Heart left ventricle (tissue), 16 donors: ENCODE measurements around the gene TMEM120B. TPM values are rescaled to one million over a fixed set of nuclear protein-coding genes. Genes with fewer than 3 reads are reported as not detected.

Experiments
- ATAC-seq, 4 donors: fragments of 200-7000 bp; cut with Tn5 transposase; one replicate each; pipeline ENCODE4 v1.9.1; 2020 to 2022; ENCODE audit warnings: moderate library complexity in 4 of 4, mild to moderate bottlenecking in 3 of 4, moderate number of reproducible peaks in 1 of 4
- DNase-seq, 5 donors: peaks; one replicate each; pipeline ENCODE4 v3.0.0-alpha.2; 2020
- H3K27ac ChIP-seq, 12 donors: fragments of 200-600 bp; sonication (generic) in 4 of 12; one replicate each; pipeline versions ENCODE4 v1.5.0 to v1.8.0; 2016 to 2022; ENCODE audit warnings: mild to moderate bottlenecking in 2 of 12
- H3K27me3 ChIP-seq, 9 donors: fragments of 200-600 bp; sonication (generic) in 2 of 9; one replicate each; pipeline versions ENCODE4 v1.5.1 to v1.8.0; 2016 to 2022; ENCODE audit warnings: mild to moderate bottlenecking in 3 of 9
- H3K36me3 ChIP-seq, 9 donors: fragments of 200-600 bp; sonication (generic) in 2 of 9; one replicate each; pipeline versions ENCODE4 v1.5.0 to v1.8.0; 2018 to 2022; ENCODE audit warnings: mild to moderate bottlenecking in 2 of 9
- H3K4me1 ChIP-seq, 12 donors: fragments of 200-600 bp; sonication (generic) in 4 of 12; one replicate each; pipeline versions ENCODE4 v1.5.0 to v1.8.0; 2016 to 2022; ENCODE audit warnings: mild to moderate bottlenecking in 3 of 12
- H3K4me3 ChIP-seq, 12 donors: fragments of 200-600 bp; sonication (generic) in 4 of 12; one replicate each; pipeline versions ENCODE4 v1.5.0 to v1.8.0; 2017 to 2022; ENCODE audit warnings: mild to moderate bottlenecking in 9 of 12, moderate library complexity in 4 of 12
- H3K9me3 ChIP-seq, 12 donors: fragments of 200-600 bp; sonication (generic) in 4 of 12; one replicate each; pipeline versions ENCODE4 v1.5.0 to v1.8.0; 2016 to 2022; ENCODE audit warnings: mild to moderate bottlenecking in 1 of 12
- POLR2A ChIP-seq, 2 donors: fragments of 450-650 bp; IDR thresholded peaks; one replicate each; pipeline ENCODE4 v1.6.1; 2017; ENCODE audit warnings: antibody characterized with exemption in 2 of 2, mild to moderate bottlenecking in 2 of 2, moderate library complexity in 2 of 2
- WGBS, 4 donors: extraction: QIAGEN DNeasy Blood & Tissue Kit in 2 of 4; methylation state at CpG; one replicate each; pipeline versions ENCODE4 v1.1.5 to v1.1.7; 2013 to 2018; 5-methylcytosine and 5-hydroxymethylcytosine counted together
- intact Hi-C, 10 donors: fragments of 100-400 bp; cut with DNase I; formaldehyde crosslinking; loops; one replicate each; pipeline versions ENCODE4 v1.11.1 to v1.14.2; 2022
- polyA plus RNA-seq, 2 donors: library from polyadenylated mRNA; stranded (reverse); fragments of 200-250 nt; gene quantifications; one replicate each; pipeline ENCODE4 v1.2.3, GENCODE V29; 2013
- total RNA-seq, 9 donors: library from RNA; depleted of rRNA in 2 of 9; stranded (reverse); fragments of >200 nt in 2 of 9; fragmentation: NEBNext Ultra II Directional in 3 of 9; extraction: Animal tissue kit (Norgen Biotek cat#: 25700) in 3 of 9; gene quantifications; one replicate each; pipeline versions ENCODE4 v1.1.0 to v1.2.4, GENCODE V29; 2016 to 2023
- TF ChIP-seq, protein P1 (sequence below), 12 donors: fragments of 200-600 bp; sonication (generic) in 4 of 12; IDR thresholded peaks; one replicate each; pipeline versions ENCODE4 v1.5.0 to v1.8.0; 2018 to 2022; ENCODE audit warnings: antibody characterized with exemption in 12 of 12, mild to moderate bottlenecking in 5 of 12
- donor health status: ischemic (EF 13 %, LVEDD 7.1; RV severe dilation, severe dysfunction).
- donor health status: healthy with polysubstance abuse.
- donor health status: DM: no; HTN: yes; CAD: no.
- donor health status: DM: no; HTN: no; CAD: no.
- donor health status: ischemic (EF 25% LVEDD 6.9; RV normal size, moderate dysfunction).
- donor health status: ischemic (EF 25% LVEDD 5.7; RV mildly dilated, moderate dysfunction).
- donor health status: healthy.
- donor health status: DM: yes; HTN: yes; CAD: no.
- donor health status: ischemic (EF 35%, LVEDD 5.7; RV mildly dilated, moderate dysfunction).
- donor health status: nonischemic (EF 11% LVEDD 7.7; RV severe dilation, severe dysfunction).
- donor health status: DM: yes; HTN: yes; CAD: no.
- donor health status: PGD.
- donor health status: ischemic (EF 29% LVEDD 5.4; RV normal size, mild dysfunction).
- donor health status: nonischemic (EF 23%, LVEDD 6.1; RV moderate dilation, normal function).

TMEM120B gene
- total and polyA plus RNA-seq, 11 donors = 5.8 to 13.2 (median 7.6) TPM

- Histone ChIP-seq H3K4me1 (peaks cover 5 to 62% (median 37%) of the 10 kb centered on the region in 12 donors), H3K36me3 (peaks cover 0 to 44% (median 34%) of the 10 kb centered on the region in 9 donors), H3K27ac (peak overlapping the region in 8 of 12 donors; percentile 41 to 100 (median 100)), H3K9me3 (no peaks in the 10 kb centered on the region), H3K4me3 (peak overlapping the region in 11 of 12 donors; percentile 64 to 89 (median 77)), H3K27me3 (no peaks in the 10 kb centered on the region)
- no peak for TF ChIP-seq POLR2A (IDR thresholded peaks at IDR 0.05)
- TF ChIP-seq, protein P1, sequence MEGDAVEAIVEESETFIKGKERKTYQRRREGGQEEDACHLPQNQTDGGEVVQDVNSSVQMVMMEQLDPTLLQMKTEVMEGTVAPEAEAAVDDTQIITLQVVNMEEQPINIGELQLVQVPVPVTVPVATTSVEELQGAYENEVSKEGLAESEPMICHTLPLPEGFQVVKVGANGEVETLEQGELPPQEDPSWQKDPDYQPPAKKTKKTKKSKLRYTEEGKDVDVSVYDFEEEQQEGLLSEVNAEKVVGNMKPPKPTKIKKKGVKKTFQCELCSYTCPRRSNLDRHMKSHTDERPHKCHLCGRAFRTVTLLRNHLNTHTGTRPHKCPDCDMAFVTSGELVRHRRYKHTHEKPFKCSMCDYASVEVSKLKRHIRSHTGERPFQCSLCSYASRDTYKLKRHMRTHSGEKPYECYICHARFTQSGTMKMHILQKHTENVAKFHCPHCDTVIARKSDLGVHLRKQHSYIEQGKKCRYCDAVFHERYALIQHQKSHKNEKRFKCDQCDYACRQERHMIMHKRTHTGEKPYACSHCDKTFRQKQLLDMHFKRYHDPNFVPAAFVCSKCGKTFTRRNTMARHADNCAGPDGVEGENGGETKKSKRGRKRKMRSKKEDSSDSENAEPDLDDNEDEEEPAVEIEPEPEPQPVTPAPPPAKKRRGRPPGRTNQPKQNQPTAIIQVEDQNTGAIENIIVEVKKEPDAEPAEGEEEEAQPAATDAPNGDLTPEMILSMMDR (IDR thresholded peaks at IDR 0.05) = no peak
- peak in 1 of 4 donors; percentile 8 for ATAC-seq
- 29 to 38% (median 34%) methylated on average over 19 to 21 of the region's 21 CpGs for WGBS, 4 donors
- intact Hi-C loops = no loop called here
- DNase-seq = peak in 3 of 5 donors; percentile 21 to 51 (median 30)
These were observed 94.2 kb downstream of the TMEM120B start for GRCh38 chr12:121806546-121807423.

GRCh38 chr12:121807642-121808347 lies 95.2 kb downstream of the TMEM120B start:
- ATAC-seq = no peak
- peaks cover 0 to 44% (median 34%) of the 10 kb centered on the region in 9 donors for H3K36me3 ChIP-seq
- H3K4me1 ChIP-seq = peaks cover 5 to 65% (median 46%) of the 10 kb centered on the region in 12 donors

DNA sequence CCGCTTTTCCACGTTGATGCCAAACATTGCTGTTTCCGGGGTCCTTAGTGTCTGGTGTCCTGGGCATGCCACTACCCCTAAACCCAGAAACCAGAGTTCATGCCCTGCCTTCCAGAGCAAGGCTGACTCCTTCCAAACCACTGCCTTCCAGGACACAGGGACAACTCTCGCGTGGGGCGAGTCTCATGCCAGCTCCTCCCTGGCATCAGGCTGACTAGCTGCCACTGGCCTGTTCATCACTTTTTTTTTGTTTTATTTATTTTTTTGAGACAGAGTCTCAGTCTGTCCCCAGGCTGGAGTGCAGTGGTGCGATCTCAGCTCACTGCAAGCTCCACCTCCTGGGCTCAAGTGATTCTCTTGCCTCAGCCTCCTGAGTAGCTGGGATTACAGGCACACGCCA lies 96.1 kb downstream of the TMEM120B start:
- no peaks in the 10 kb centered on the region for H3K27me3 ChIP-seq
- TF ChIP-seq POLR2A (IDR thresholded peaks at IDR 0.05) = no peak
- TF ChIP-seq, protein P1 (IDR thresholded peaks at IDR 0.05) = no peak
- H3K4me3 ChIP-seq = no peak overlapping the region
- H3K27ac ChIP-seq = no peak overlapping the region
- no peak for ATAC-seq
- no peak for DNase-seq
- peaks cover 5 to 70% (median 54%) of the 10 kb centered on the region in 12 donors for H3K4me1 ChIP-seq
- intact Hi-C loops = no loop called here
- peaks cover 0 to 51% (median 34%) of the 10 kb centered on the region in 9 donors for H3K36me3 ChIP-seq
- no peaks in the 10 kb centered on the region for H3K9me3 ChIP-seq
- 78 to 90% (median 89%) methylated on average over 8 of the region's 8 CpGs for WGBS, 4 donors

More at GRCh38 chr12:121807642-121808347, 95.2 kb downstream of the TMEM120B start:
- no peak for TF ChIP-seq POLR2A (IDR thresholded peaks at IDR 0.05)
- TF ChIP-seq, protein P1 (IDR thresholded peaks at IDR 0.05) = no peak
- whole genome bisulfite sequencing, 4 donors = 78 to 85% (median 83%) methylated on average over 12 to 14 of the region's 14 CpGs
- Histone ChIP-seq H3K9me3 (no peaks in the 10 kb centered on the region), H3K27ac (peak overlapping the region in 1 of 12 donors; percentile 100), H3K4me3 (no peak overlapping the region), H3K27me3 (no peaks in the 10 kb centered on the region)
- peak in 1 of 5 donors; percentile 49 for DNase-seq
- intact Hi-C loops = no loop called here
